NCI-H774 (cell line): Measurements from ENCODE around the gene DIPK1A.
"Not testable (repeated sequence)": the region's sequence is repeated elsewhere in the genome, so short reads cannot be mapped to it uniquely, and the experiment has no call there.

Source experiments
- DNase-seq: peaks from one replicate; lab custom pipeline; 2025; lab: John Stamatoyannopoulos, UW

DIPK1A gene

GRCh38 chr1:92980732-92981647, 19.7 kb upstream of the DIPK1A start:
- DNase-seq, result no peak

- no peak for DNase-seq
Measured at GRCh38 chr1:92975551-92976232, 14.4 kb upstream of the DIPK1A start.

- not testable (repeated sequence) for DNase-seq
Measured at GRCh38 chr1:92974112-92974511, 12.8 kb upstream of the DIPK1A start.

GRCh38 chr1:92973203-92973897, 12.1 kb upstream of the DIPK1A start:
- DNase-seq, result no peak

GRCh38 chr1:92972409-92973129, 11.3 kb upstream of the DIPK1A start:
- DNase-seq, result no peak

GRCh38 chr1:92971932-92972331, 10.7 kb upstream of the DIPK1A start:
- DNase-seq, result not testable (repeated sequence)

- DNase-seq, result no peak
Measured at GRCh38 chr1:92970990-92971689, 9.9 kb upstream of the DIPK1A start.

GRCh38 chr1:92969517-92969916, 8.3 kb upstream of the DIPK1A start:
- no peak for DNase-seq

- DNase-seq, result no peak
Measured at GRCh38 chr1:92968138-92969032, 7.1 kb upstream of the DIPK1A start.

- no peak for DNase-seq
Measured at GRCh38 chr1:92964998-92965397, 3.7 kb upstream of the DIPK1A start.

- DNase-seq, result no peak
Measured at GRCh38 chr1:92964316-92964715, 3.1 kb upstream of the DIPK1A start.

GRCh38 chr1:92961896-92962752, 862 bp upstream of the DIPK1A start:
- peak; percentile 40 for DNase-seq

GRCh38 chr1:92960395-92961130, 699 bp downstream of the DIPK1A start:
- peak; percentile 49 for DNase-seq

GRCh38 chr1:92958203-92958970, 2.9 kb downstream of the DIPK1A start:
- no peak for DNase-seq

- DNase-seq, result no peak
Measured at GRCh38 chr1:92957030-92957734, 4.1 kb downstream of the DIPK1A start.

GRCh38 chr1:92956254-92957029, 4.8 kb downstream of the DIPK1A start:
- DNase-seq, result no peak
